ENCODE data around the gene C21orf58.
A peak's percentile ranks its signal among the peaks of the same experiment; 100 is the strongest.

The C21orf58 gene

GRCh38 chr21:46307625-46308024, 16.0 kb downstream of the C21orf58 start:
- POLR2A ChIA-PET, result no interaction called here
- CTCF ChIA-PET, result interaction anchor here (1.1 kb wide), 1 partner anchor 165 kb away, joined by 5 read pairs; no protein-coding TSS in a partner anchor
- no peak for DNase-seq (ENCODE audit: low read depth, low spot score)
- no peak overlapping the region for H3K4me3 ChIP-seq (ENCODE audit: low read depth, low read length)
- no peak for TF ChIP-seq CTCF (IDR thresholded peaks at IDR 0.05; ENCODE audit: insufficient read depth, low read length, missing control alignments)

- TF ChIP-seq CTCF (IDR thresholded peaks at IDR 0.05; ENCODE audit: insufficient read depth, low read length, missing control alignments), result no peak
- POLR2A ChIA-PET, result no interaction called here
- no peak overlapping the region for H3K4me3 ChIP-seq (ENCODE audit: low read depth, low read length)
- CTCF ChIA-PET, result interaction anchor here (1.1 kb wide), 1 partner anchor 161 kb away, joined by 3 read pairs; no protein-coding TSS in a partner anchor
- no peak for DNase-seq (ENCODE audit: low read depth, low spot score)
These were observed 18.7 kb downstream of the C21orf58 start for GRCh38 chr21:46304955-46305354.

- no peak overlapping the region for H3K4me3 ChIP-seq (ENCODE audit: low read depth, low read length)
- ChIA-PET CTCF (no interaction called here), POLR2A (no interaction called here)
- DNase-seq (ENCODE audit: low read depth, low spot score), result no peak
- no peak for TF ChIP-seq CTCF (IDR thresholded peaks at IDR 0.05; ENCODE audit: insufficient read depth, low read length, missing control alignments)
These were observed 19.2 kb downstream of the C21orf58 start for GRCh38 chr21:46304437-46304836.

- POLR2A ChIA-PET, result no interaction called here
- CTCF ChIA-PET, result no interaction called here
- TF ChIP-seq CTCF (IDR thresholded peaks at IDR 0.05; ENCODE audit: insufficient read depth, low read length, missing control alignments), result no peak
These were observed 21.9 kb downstream of the C21orf58 start for GRCh38 chr21:46301759-46302158.

GRCh38 chr21:46299167-46299566, 24.5 kb downstream of the C21orf58 start:
- no peak for DNase-seq (ENCODE audit: low read depth, low spot score)
- ChIA-PET POLR2A (interaction anchor here (0.6 kb wide), 1 partner anchor 46 kb away, joined by 3 read pairs; no protein-coding TSS in a partner anchor), CTCF (no interaction called here)
- no peak overlapping the region for H3K4me3 ChIP-seq (ENCODE audit: low read depth, low read length)
- TF ChIP-seq CTCF (IDR thresholded peaks at IDR 0.05; ENCODE audit: insufficient read depth, low read length, missing control alignments), result no peak

More at GRCh38 chr21:46301759-46302158, 21.9 kb downstream of the C21orf58 start:
- H3K4me3 ChIP-seq (ENCODE audit: low read depth, low read length), result no peak overlapping the region
- DNase-seq (ENCODE audit: low read depth, low spot score), result no peak

GRCh38 chr21:46297338-46298271, 26.1 kb downstream of the C21orf58 start:
- POLR2A ChIA-PET, result no interaction called here
- TF ChIP-seq CTCF (IDR thresholded peaks at IDR 0.05; ENCODE audit: insufficient read depth, low read length, missing control alignments), result no peak
- DNase-seq (ENCODE audit: low read depth, low spot score), result no peak
- CTCF ChIA-PET, result interaction anchor here (1.4 kb wide), 1 partner anchor 13 kb away, joined by 3 read pairs; no protein-coding TSS in a partner anchor
- H3K4me3 ChIP-seq (ENCODE audit: low read depth, low read length), result peak overlapping the region; percentile 15
